ENCODE data around the gene PPFIA1. TPM values are rescaled to one million over a fixed set of nuclear protein-coding genes. Genes with fewer than 3 reads are reported as not detected.

PPFIA1 gene
- total and polyA plus RNA-seq, 2 of the 8 experiments (the other 6 are each of a cell fraction or from before 2014, with no cell fraction given), result 44.3 to 73.5 TPM

DNA sequence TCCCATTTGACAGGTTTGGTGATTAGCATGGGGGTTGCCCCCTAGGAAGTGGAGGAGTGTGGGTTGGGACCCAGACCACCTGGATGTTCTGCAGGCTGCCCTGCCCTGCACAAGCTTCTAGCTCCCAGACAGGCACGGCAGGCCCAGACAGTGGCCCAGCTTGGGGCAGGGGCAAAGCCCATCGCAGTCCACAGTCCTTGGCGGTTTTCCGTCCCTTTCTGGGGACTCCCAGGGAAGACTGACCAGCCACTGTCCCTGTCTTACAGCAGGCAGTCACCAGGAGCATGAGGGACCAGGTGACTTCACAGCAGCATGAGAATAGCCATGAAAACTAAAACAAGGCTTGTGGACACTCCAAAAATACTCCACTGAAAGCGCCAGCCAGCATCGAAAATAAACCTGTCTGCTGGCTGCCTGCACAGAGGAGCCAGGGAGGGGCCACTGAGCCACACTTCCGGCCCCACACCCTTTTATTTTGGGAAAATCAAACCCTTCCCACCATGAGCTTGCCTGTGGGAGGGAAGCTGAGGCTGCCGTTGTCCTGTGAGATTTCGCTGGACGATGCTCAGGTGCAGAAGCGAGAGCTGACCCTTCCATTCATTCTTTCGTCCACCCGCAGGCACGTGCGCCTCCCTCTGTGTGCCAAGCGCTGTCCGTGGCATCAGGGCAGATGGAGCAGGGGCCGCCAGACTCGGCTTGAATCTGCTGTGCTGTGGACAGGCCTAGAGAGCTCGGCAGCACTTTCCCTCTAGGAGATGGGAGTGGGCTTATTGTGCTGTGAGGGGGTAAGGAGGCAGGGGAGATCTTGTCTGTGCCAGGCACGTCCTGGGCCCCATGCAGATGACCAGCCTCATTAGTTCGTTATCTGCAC lies 39.4 kb upstream of the PPFIA1 start:
- Histone ChIP-seq H3K4me3 (ENCODE audit: extremely low read depth in 1 of 4, insufficient read depth in 2 of 4, low read depth in 3 of 4, low read length in 4 of 4) (no peak overlapping the region), H3K18ac (ENCODE audit: extremely low read depth, low read length) (no peak overlapping the region; the same call in 1 of the 2 replicates), H2AK5ac (ENCODE audit: low read depth, low read length) (peak overlapping the region; percentile 57; the same call in 1 of the 2 replicates), H2BK15ac (ENCODE audit: low read length) (0 out of 2 replicates have a peak overlapping the region, but pooled peaks have one; percentile 53), H3K9me3 (ENCODE audit: insufficient read depth in 2 of 2, low read depth in 1 of 2, low read length in 1 of 2) (no peaks in the 10 kb centered on the region), H4K8ac (ENCODE audit: extremely low read depth, insufficient read depth, low read length) (no peak overlapping the region), H3K36me3 (ENCODE audit: control insufficient read depth in 2 of 4, insufficient read depth in 4 of 4, low read length in 3 of 4) (no peaks in the 10 kb centered on the region), H3K79me1 (ENCODE audit: low read depth, low read length) (no peaks in the 10 kb centered on the region; the same call in 1 of the 2 replicates), H3K23ac (ENCODE audit: insufficient read length) (no peak overlapping the region), H2BK20ac (ENCODE audit: low read length) (peak overlapping the region; percentile 18; the same call in 1 of the 2 replicates), H3K79me2 (ENCODE audit: control insufficient read depth in 1 of 2, insufficient read depth in 2 of 2, low read length in 2 of 2) (no peaks in the 10 kb centered on the region), H3K4me1 (replicated peaks in 1 of 4; ENCODE audit: control insufficient read depth in 3 of 4, insufficient read depth in 4 of 4, low read length in 3 of 4) (peaks cover 4 to 8% (median 8%) of the 10 kb centered on the region in 4 experiments), H3K4ac (replicated peaks; ENCODE audit: insufficient read length, low read depth, low read length) (no peak overlapping the region), H2BK12ac (ENCODE audit: low read depth, low read length) (peak overlapping the region; percentile 65; the same call in 1 of the 2 replicates), H4K20me1 (replicated peaks in 1 of 2; ENCODE audit: control insufficient read depth in 1 of 2, insufficient read depth in 2 of 2, low read length in 2 of 2) (no peaks in the 10 kb centered on the region), H2BK120ac (replicated peaks; ENCODE audit: low read depth, low read length) (no peak overlapping the region), H2AFZ (ENCODE audit: low read length) (no peak overlapping the region), H3K56ac (replicated peaks; ENCODE audit: insufficient read length, low read depth, low read length) (no peak overlapping the region), H3K9ac (replicated peaks in 1 of 4; ENCODE audit: extremely low read depth in 1 of 4, low read depth in 3 of 4, low read length in 3 of 4) (no peak overlapping the region), H2BK5ac (ENCODE audit: low read depth, low read length) (0 out of 2 replicates have a peak overlapping the region, but pooled peaks have one; percentile 68), H4K91ac (replicated peaks; ENCODE audit: insufficient read length, low read length) (no peak overlapping the region), H3K14ac (ENCODE audit: insufficient read length) (no peak overlapping the region), H3K4me2 (ENCODE audit: insufficient read depth in 1 of 2, low read depth in 2 of 2, low read length in 2 of 2) (no peak overlapping the region), H3K27ac (ENCODE audit: low read depth, low read length) (no peak overlapping the region), H3K27me3 (replicated peaks in 1 of 4; ENCODE audit: control insufficient read depth in 3 of 4, extremely low read depth in 1 of 4, insufficient read depth in 3 of 4, low read length in 3 of 4) (no peaks in the 10 kb centered on the region), H3K23me2 (ENCODE audit: low read depth, low read length) (no peaks in the 10 kb centered on the region), H4K5ac (ENCODE audit: insufficient read length, low read depth, low read length) (no peak overlapping the region)
- no peak for TF ChIP-seq EGR1 (IDR thresholded peaks at IDR 0.05; ENCODE audit: borderline replicate concordance, low read depth, low read length)
- DNase-seq (ENCODE audit: low read depth in 1 of 2, low spot score in 2 of 2), result no peak
- POLR2A ChIA-PET (ENCODE audit: partially characterized antibody), result interaction anchor here (0.7 to 1.3 kb wide), 2 partner anchors 16 to 27 kb away, joined by 3 to 4 read pairs; partner anchors contain the start of gene FADD
- 84% methylated on average over 22 of the region's 22 CpGs; no CpG with 5 or more reads in 1 of the 2 experiments for WGBS, 2 experiments (ENCODE audit: extremely low coverage in 1 of 2, insufficient coverage in 1 of 2, insufficient read length in 1 of 2, insufficient replicate concordance in 2 of 2, low coverage in 1 of 2, low lambda C conversion rate in 2 of 2, missing lambda C conversion rate in 1 of 2)
- CTCF ChIA-PET (ENCODE audit: partially characterized antibody), result interaction anchor here (1.1 to 1.2 kb wide), 3 partner anchors 106 to 316 kb away, joined by 3 read pairs; no protein-coding TSS in a partner anchor
- no peak for FAIRE-seq

All from H1 (cell line).